Ishikawa (cell line): ENCODE results near the gene CDADC1.

Experiments
- CEBPB ChIP-seq: IDR thresholded peaks from 2 replicates; pipeline ENCODE4 v1.6.1; 2012
- CREB1 ChIP-seq: IDR thresholded peaks from 2 replicates; pipeline ENCODE4 v1.6.1; 2012; ENCODE audit warnings: low read depth
- EGR1 ChIP-seq: IDR thresholded peaks from 2 replicates; pipeline ENCODE4 v1.6.1; 2012
- EP300 ChIP-seq: IDR thresholded peaks from 2 replicates; pipeline ENCODE4 v1.6.1; 2012; ENCODE audit warnings: borderline replicate concordance
- FOXM1 ChIP-seq: IDR thresholded peaks from 2 replicates; pipeline ENCODE4 v1.6.1; 2012; ENCODE audit warnings: low read depth, borderline replicate concordance
- MAX ChIP-seq: IDR thresholded peaks from 2 replicates; pipeline ENCODE4 v1.6.1; 2012
- NFIC ChIP-seq: IDR thresholded peaks from 2 replicates; pipeline ENCODE4 v1.6.1; 2012
- RAD21 ChIP-seq: IDR thresholded peaks from 2 replicates; pipeline ENCODE4 v1.6.1; 2012; ENCODE audit warnings: low read depth
- TAF1 ChIP-seq: IDR thresholded peaks from 2 replicates; pipeline ENCODE4 v1.6.1; 2012; ENCODE audit warnings: low read depth, mild to moderate bottlenecking
- TCF12 ChIP-seq: IDR thresholded peaks from 2 replicates; pipeline ENCODE4 v1.6.1; 2012; ENCODE audit warnings: low read depth
- TEAD4 ChIP-seq: IDR thresholded peaks from 2 replicates; pipeline ENCODE4 v1.6.1; 2012
- USF1 ChIP-seq: IDR thresholded peaks from 2 replicates; pipeline ENCODE4 v1.6.1; 2012
- YY1 ChIP-seq: IDR thresholded peaks from 2 replicates; pipeline ENCODE4 v1.6.1; 2012; ENCODE audit warnings: low read depth
- ZBTB7A ChIP-seq: IDR thresholded peaks from 2 replicates; pipeline ENCODE4 v1.6.1; 2012; ENCODE audit warnings: low read depth
- TF ChIP-seq, protein P1 (sequence below): IDR thresholded peaks from 2 replicates; pipeline ENCODE4 v1.6.1; 2012; ENCODE audit warnings: low read depth, mild to moderate bottlenecking

CDADC1 gene

GRCh38 chr13:49247643-49248621 is at the start of gene CDADC1:
Gene CDADC1, plus strand, starts transcription at chr13:49247925. Its CDS starts 113 bp downstream, at chr13:49248038.
- TF ChIP-seq TAF1 (peak; percentile 55; the same call in 1 of the 2 replicates), EP300 (no peak), MAX (peak; percentile 48), USF1 (peak; percentile 24; the same call in 1 of the 2 replicates), FOXM1 (no peak), RAD21 (no peak), CREB1 (peak; percentile 96)

DNA sequence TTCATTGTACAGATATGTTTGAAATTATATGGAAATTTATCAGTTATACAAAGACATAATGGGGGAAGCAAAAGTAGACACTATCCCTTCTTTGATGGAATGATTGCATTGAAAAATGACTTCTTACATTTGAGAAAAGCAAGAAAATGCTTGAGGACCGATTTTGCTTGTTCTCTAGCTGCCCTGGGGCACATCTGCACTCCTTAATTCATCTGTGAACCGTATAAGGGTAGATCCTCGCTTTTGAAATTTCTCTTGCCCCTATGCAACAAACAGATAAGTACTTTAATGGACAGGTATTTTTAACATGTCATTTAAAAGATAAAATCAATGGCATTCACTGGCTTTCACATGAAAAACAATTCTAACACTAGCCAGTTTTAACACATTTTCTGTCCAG is 41.1 kb upstream of the CDADC1 start:
- TF ChIP-seq RAD21 (no peak), USF1 (no peak), CREB1 (no peak), YY1 (no peak), NFIC (no peak), TEAD4 (no peak), TAF1 (no peak), FOXM1 (no peak), TCF12 (no peak), MAX (no peak), CEBPB (no peak), EGR1 (no peak), EP300 (no peak), ZBTB7A (no peak)
- TF ChIP-seq, protein P1, sequence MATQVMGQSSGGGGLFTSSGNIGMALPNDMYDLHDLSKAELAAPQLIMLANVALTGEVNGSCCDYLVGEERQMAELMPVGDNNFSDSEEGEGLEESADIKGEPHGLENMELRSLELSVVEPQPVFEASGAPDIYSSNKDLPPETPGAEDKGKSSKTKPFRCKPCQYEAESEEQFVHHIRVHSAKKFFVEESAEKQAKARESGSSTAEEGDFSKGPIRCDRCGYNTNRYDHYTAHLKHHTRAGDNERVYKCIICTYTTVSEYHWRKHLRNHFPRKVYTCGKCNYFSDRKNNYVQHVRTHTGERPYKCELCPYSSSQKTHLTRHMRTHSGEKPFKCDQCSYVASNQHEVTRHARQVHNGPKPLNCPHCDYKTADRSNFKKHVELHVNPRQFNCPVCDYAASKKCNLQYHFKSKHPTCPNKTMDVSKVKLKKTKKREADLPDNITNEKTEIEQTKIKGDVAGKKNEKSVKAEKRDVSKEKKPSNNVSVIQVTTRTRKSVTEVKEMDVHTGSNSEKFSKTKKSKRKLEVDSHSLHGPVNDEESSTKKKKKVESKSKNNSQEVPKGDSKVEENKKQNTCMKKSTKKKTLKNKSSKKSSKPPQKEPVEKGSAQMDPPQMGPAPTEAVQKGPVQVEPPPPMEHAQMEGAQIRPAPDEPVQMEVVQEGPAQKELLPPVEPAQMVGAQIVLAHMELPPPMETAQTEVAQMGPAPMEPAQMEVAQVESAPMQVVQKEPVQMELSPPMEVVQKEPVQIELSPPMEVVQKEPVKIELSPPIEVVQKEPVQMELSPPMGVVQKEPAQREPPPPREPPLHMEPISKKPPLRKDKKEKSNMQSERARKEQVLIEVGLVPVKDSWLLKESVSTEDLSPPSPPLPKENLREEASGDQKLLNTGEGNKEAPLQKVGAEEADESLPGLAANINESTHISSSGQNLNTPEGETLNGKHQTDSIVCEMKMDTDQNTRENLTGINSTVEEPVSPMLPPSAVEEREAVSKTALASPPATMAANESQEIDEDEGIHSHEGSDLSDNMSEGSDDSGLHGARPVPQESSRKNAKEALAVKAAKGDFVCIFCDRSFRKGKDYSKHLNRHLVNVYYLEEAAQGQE, result no peak

DNA sequence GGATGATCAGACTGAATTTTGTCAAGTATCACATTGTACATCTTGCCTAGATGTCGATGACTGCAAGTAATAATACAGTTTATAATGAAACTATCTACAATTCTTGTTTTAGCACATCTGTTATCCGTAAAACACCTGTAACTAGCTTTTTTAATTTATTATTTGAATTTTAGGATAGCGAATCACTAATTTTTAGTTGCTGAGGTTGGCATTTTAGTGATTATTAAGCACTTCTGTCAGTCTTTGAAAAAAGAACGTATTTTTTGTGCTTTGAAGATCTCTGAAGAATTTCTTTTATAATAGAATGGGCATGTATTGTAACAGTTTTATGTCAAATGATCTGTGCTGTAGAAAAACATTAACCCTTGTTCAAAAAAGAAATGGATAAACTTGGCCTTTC is 39.1 kb upstream of the CDADC1 start:
- TF ChIP-seq EP300, result no peak
- no peak for TF ChIP-seq ZBTB7A
- no peak for TF ChIP-seq TCF12
- no peak for TF ChIP-seq MAX
- TF ChIP-seq, protein P1, result no peak
- no peak for TF ChIP-seq CREB1
- no peak for TF ChIP-seq YY1
- TF ChIP-seq TEAD4, result no peak
- TF ChIP-seq CEBPB, result no peak

DNA sequence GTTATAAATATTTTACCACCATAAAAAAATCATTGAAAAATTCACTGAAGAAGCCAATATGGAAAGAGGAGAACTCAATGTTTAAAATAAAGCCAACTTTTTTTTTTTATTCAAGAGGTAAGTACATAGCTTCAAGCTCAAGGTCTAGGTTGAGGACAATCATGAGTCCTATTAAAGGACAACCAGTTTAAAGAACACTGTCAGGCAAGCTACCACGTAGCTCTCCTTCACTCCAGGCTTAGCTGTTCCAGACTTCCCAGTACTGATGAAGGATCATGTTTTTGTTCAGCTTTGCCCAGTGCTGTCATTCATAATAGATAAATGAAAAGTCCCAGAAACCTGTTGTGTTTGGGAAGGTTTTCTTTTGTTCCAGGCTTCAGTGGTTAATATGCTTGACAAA is 37.6 kb upstream of the CDADC1 start:
- no peak for TF ChIP-seq MAX
- no peak for TF ChIP-seq USF1
- TF ChIP-seq RAD21, result no peak
- TF ChIP-seq EGR1, result no peak
- no peak for TF ChIP-seq EP300
- no peak for TF ChIP-seq TEAD4
- TF ChIP-seq TAF1, result no peak
- no peak for TF ChIP-seq YY1
- TF ChIP-seq NFIC, result no peak
- TF ChIP-seq CEBPB, result no peak

- TF ChIP-seq MAX (no peak), TEAD4 (no peak), FOXM1 (no peak), ZBTB7A (no peak), YY1 (no peak), EP300 (no peak), CEBPB (no peak), USF1 (no peak), TCF12 (no peak), RAD21 (no peak), NFIC (no peak), TAF1 (no peak), EGR1 (no peak), CREB1 (no peak)
- TF ChIP-seq, protein P1, result no peak
Observed at GRCh38 chr13:49210669-49211068, 37.1 kb upstream of the CDADC1 start.
